PC-9 (cell line): ENCODE results near the gene ADAMTS16. TPM values are rescaled to one million over a fixed set of nuclear protein-coding genes. Genes with fewer than 3 reads are reported as not detected.

Experiments used
- BruUV-seq: library from RNA; stranded (reverse); fragments of 400-500 nt; replicated peaks from 2 replicates; lab custom pipeline; 2021; lab: Mats Ljungman, UMichigan
- CTCF ChIA-PET: fragments of 300-600 bp; sonication (Branson Sonifier 250); formaldehyde crosslinking; loops from one replicate; lab custom pipeline; 2022; ENCODE audit warnings: antibody characterized with exemption; lab: Charles Lee
- POLR2A ChIA-PET: fragments of 300-600 bp; sonication (Branson Sonifier 250); formaldehyde crosslinking; loops from one replicate; lab custom pipeline; 2022; ENCODE audit warnings: antibody characterized with exemption; ENCODE audit not compliant: unreplicated experiment; lab: Charles Lee
- DNase-seq, 2 experiments: peaks; one replicate each; pipeline versions ENCODE4 v3.0.0 to v3.0.0-alpha.2; 2015 to 2022; ENCODE audit warnings: mixed read lengths in 1 of 2
- H2AFZ ChIP-seq: fragments of 200-600 bp; sonication (generic); 2 replicates; pipeline ENCODE4 v1.8.1; 2017; ENCODE audit warnings: antibody characterized with exemption
- H3F3A ChIP-seq: fragments of 200-600 bp; sonication (generic); 2 replicates; pipeline ENCODE4 v1.8.1; 2017; ENCODE audit warnings: antibody characterized with exemption, mild to moderate bottlenecking, low read depth; ENCODE audit not compliant: insufficient read depth
- H3K27ac ChIP-seq: fragments of 200-600 bp; sonication (generic); 2 replicates; pipeline ENCODE4 v1.6.1; 2016; ENCODE audit warnings: mixed run types
- H3K27me3 ChIP-seq: fragments of 200-600 bp; sonication (generic); 2 replicates; pipeline ENCODE4 v1.6.1; 2016; ENCODE audit warnings: low read depth, mixed run types; ENCODE audit not compliant: insufficient read depth
- H3K36me3 ChIP-seq: fragments of 200-600 bp; sonication (generic); 2 replicates; pipeline ENCODE4 v1.6.1; 2016; ENCODE audit warnings: low read depth, mixed run types
- H3K4me1 ChIP-seq: fragments of 200-600 bp; sonication (generic); replicated peaks from 2 replicates; pipeline ENCODE4 v1.6.1; 2016; ENCODE audit warnings: mixed run types; ENCODE audit not compliant: insufficient read depth
- H3K4me2 ChIP-seq: fragments of 200-600 bp; sonication (generic); 2 replicates; pipeline ENCODE4 v1.6.1; 2017; ENCODE audit warnings: mixed run types
- H3K4me3 ChIP-seq: fragments of 200-600 bp; sonication (generic); 2 replicates; pipeline ENCODE4 v1.6.1; 2016; ENCODE audit warnings: mixed run types
- H3K79me2 ChIP-seq: fragments of 200-600 bp; sonication (generic); 2 replicates; pipeline ENCODE4 v1.6.1; 2017; ENCODE audit warnings: low read depth, mixed run types
- H3K9me2 ChIP-seq: fragments of 200-600 bp; sonication (generic); 2 replicates; pipeline ENCODE4 v1.8.1; 2017; ENCODE audit warnings: mild to moderate bottlenecking; ENCODE audit not compliant: insufficient read depth
- H3K9me3 ChIP-seq: fragments of 200-600 bp; sonication (generic); 2 replicates; pipeline ENCODE4 v1.8.1; 2016; ENCODE audit warnings: low read depth; ENCODE audit not compliant: insufficient read depth
- H4K20me1 ChIP-seq: fragments of 200-600 bp; sonication (generic); 2 replicates; pipeline ENCODE4 v1.8.1; 2017; ENCODE audit not compliant: insufficient read depth
- EZH2 ChIP-seq: fragments of 200-600 bp; sonication (generic); IDR thresholded peaks from 2 replicates; pipeline ENCODE4 v1.8.0; 2017; ENCODE audit warnings: antibody characterized with exemption, low read depth
- intact Hi-C: fragments of 100-400 bp; cut with micrococcal nuclease; formaldehyde crosslinking; loops from one replicate; pipeline ENCODE4 v1.10.0; 2022; ENCODE audit not compliant: unreplicated experiment
- total RNA-seq: library from RNA; stranded (reverse); gene quantifications from 2 replicates; pipeline ENCODE4 v1.2.3, GENCODE V29; 2021
- TF ChIP-seq, protein P1 (sequence below): fragments of 200-600 bp; sonication (generic); conservative IDR thresholded peaks from 2 replicates; pipeline ENCODE4 v1.6.1; 2017; ENCODE audit warnings: mixed run types, antibody characterized with exemption, mild to moderate bottlenecking, moderate library complexity

Gene ADAMTS16
- total RNA-seq, 1 experiment from 2014 or later: 26.4 TPM

DNA sequence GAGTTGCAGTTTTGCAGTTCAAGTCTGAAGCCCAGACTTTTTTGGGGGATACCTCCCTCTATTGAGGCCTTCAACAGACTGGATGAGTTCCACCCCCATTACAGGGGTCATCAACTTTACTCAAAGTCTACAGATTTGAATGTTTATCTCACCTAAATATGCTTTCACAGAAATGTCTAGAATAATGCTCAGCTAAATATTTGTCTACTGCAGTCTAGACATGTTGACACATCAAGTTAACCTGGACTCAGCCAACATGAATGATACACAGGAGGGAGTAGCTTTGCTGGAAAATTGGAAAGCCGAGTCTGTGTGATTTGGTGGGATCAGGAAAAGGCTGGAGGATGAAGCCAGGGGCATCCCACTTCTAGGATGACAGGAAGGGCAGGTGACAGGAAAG is 154.3 kb downstream of the ADAMTS16 start:
- Histone ChIP-seq H3K27me3 (no peaks in the 10 kb centered on the region), H3K9me3 (no peaks in the 10 kb centered on the region), H3K4me1 (peaks cover 4% of the 10 kb centered on the region), H2AFZ (no peak overlapping the region), H4K20me1 (no peaks in the 10 kb centered on the region), H3K4me2 (no peak overlapping the region), H3K36me3 (no peaks in the 10 kb centered on the region), H3K27ac (no peak overlapping the region), H3F3A (no peaks in the 10 kb centered on the region), H3K9me2 (no peaks in the 10 kb centered on the region), H3K4me3 (no peak overlapping the region), H3K79me2 (no peaks in the 10 kb centered on the region)
- intact Hi-C loops: no loop called here
- POLR2A ChIA-PET: interaction anchor here (0.7 kb wide), 1 partner anchor 18 kb away, joined by 6 read pairs; no protein-coding TSS in a partner anchor
- TF ChIP-seq EZH2: no peak
- TF ChIP-seq, protein P1, sequence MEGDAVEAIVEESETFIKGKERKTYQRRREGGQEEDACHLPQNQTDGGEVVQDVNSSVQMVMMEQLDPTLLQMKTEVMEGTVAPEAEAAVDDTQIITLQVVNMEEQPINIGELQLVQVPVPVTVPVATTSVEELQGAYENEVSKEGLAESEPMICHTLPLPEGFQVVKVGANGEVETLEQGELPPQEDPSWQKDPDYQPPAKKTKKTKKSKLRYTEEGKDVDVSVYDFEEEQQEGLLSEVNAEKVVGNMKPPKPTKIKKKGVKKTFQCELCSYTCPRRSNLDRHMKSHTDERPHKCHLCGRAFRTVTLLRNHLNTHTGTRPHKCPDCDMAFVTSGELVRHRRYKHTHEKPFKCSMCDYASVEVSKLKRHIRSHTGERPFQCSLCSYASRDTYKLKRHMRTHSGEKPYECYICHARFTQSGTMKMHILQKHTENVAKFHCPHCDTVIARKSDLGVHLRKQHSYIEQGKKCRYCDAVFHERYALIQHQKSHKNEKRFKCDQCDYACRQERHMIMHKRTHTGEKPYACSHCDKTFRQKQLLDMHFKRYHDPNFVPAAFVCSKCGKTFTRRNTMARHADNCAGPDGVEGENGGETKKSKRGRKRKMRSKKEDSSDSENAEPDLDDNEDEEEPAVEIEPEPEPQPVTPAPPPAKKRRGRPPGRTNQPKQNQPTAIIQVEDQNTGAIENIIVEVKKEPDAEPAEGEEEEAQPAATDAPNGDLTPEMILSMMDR: no peak
- CTCF ChIA-PET: no interaction called here
- DNase-seq: no peak
- no TSS peak for BruUV-seq

DNA sequence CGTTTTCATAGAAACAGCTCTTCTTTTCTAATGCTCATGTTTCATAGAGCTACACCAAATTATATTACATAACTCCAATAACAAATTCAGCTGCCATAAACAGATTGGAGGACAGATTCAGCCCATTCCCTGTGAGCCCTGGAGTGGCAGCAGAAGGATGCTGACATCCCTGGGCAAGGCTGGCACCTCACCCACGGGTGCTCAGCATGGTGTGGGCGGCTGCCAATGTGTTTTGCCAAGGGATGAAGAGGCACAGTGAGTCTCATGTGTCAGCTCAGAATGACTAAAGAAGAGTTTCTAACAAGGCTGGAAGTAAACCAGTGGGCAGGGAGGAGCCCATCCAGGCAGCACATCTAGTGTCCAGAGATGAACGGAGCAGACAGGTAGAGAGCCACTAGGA is 155.2 kb downstream of the ADAMTS16 start:
- no peaks in the 10 kb centered on the region for H3K4me1 ChIP-seq
- intact Hi-C loops: no loop called here
- H2AFZ ChIP-seq: no peak overlapping the region
- no peaks in the 10 kb centered on the region for H3K79me2 ChIP-seq
- H3K27me3 ChIP-seq: no peaks in the 10 kb centered on the region
- no TSS peak for BruUV-seq
- no peak overlapping the region for H3K4me2 ChIP-seq
- no peaks in the 10 kb centered on the region for H3F3A ChIP-seq
- ChIA-PET CTCF (no interaction called here), POLR2A (no interaction called here)
- H3K9me3 ChIP-seq: no peaks in the 10 kb centered on the region
- no peaks in the 10 kb centered on the region for H3K36me3 ChIP-seq
- H3K4me3 ChIP-seq: no peak overlapping the region
- no peaks in the 10 kb centered on the region for H4K20me1 ChIP-seq
- peaks cover 5% of the 10 kb centered on the region; the same call in 1 of the 2 replicates for H3K9me2 ChIP-seq
- no peak overlapping the region for H3K27ac ChIP-seq
- no peak for DNase-seq
- TF ChIP-seq, protein P1: no peak
- TF ChIP-seq EZH2: no peak

DNA sequence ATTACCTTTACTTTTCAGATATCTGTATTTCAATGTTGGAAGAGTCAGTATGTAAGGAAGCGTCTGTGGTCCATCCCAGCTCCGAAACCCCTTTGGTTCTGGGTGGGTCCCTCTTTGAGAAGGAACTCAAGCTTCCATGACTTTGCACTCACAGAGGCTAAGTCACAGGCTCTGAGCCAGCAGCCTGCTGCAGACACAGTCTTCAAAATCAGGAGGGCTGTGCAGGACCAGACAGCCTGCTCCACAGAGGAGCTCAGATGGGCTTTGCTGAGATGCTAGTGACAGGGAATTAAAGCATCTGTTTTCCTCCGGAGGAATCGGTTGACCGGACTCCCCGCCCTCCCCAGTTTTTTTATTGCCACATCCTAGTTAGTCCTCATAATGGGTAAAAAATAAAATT is 155.9 kb downstream of the ADAMTS16 start:
- POLR2A ChIA-PET: interaction anchor here (0.6 kb wide), 1 partner anchor 23 kb away, joined by 3 read pairs; no protein-coding TSS in a partner anchor
- no peaks in the 10 kb centered on the region for H3K4me1 ChIP-seq
- CTCF ChIA-PET: no interaction called here
- H3K4me3 ChIP-seq: no peak overlapping the region
- no peak for DNase-seq
- no peaks in the 10 kb centered on the region for H3F3A ChIP-seq
- H3K27me3 ChIP-seq: no peaks in the 10 kb centered on the region
- no peak overlapping the region for H2AFZ ChIP-seq
- peaks cover 5% of the 10 kb centered on the region; the same call in 1 of the 2 replicates for H3K9me2 ChIP-seq
- no TSS peak for BruUV-seq
- no peak overlapping the region for H3K4me2 ChIP-seq
- no peaks in the 10 kb centered on the region for H4K20me1 ChIP-seq
- intact Hi-C loops: no loop called here
- TF ChIP-seq EZH2: no peak
- TF ChIP-seq, protein P1: no peak
- H3K79me2 ChIP-seq: no peaks in the 10 kb centered on the region
- H3K27ac ChIP-seq: no peak overlapping the region
- no peaks in the 10 kb centered on the region for H3K9me3 ChIP-seq
- no peaks in the 10 kb centered on the region for H3K36me3 ChIP-seq
